IMR-90 (cell line): ENCODE measurements around the gene FGFR4. TPM values are rescaled to one million over a fixed set of nuclear protein-coding genes. Genes with fewer than 3 reads are reported as not detected.

Experiments
- ATAC-seq: fragments of 200-7000 bp; cut with Tn5 transposase; 2 replicates; pipeline ENCODE4 v1.9.1; 2020; ENCODE audit warnings: low read depth, mild to moderate bottlenecking, moderate library complexity
- BruUV-seq: library from RNA; stranded (reverse); fragments of 400-500 nt; replicated peaks from 2 replicates; lab custom pipeline; 2021; lab: Mats Ljungman, UMichigan
- CTCF ChIA-PET: fragments of 300-600 bp; formaldehyde crosslinking; extraction: SDS; loops from one replicate; lab custom pipeline; 2021; ENCODE audit warnings: antibody characterized with exemption; lab: Yijun Ruan, JAX
- POLR2A ChIA-PET: fragments of 300-600 bp; sonication (Branson Sonifier 250); formaldehyde crosslinking; loops from one replicate; lab custom pipeline; 2022; ENCODE audit warnings: antibody characterized with exemption; ENCODE audit not compliant: unreplicated experiment; lab: Charles Lee
- DNase-seq: peaks from one replicate; pipeline ENCODE4 v3.0.0; 2013
- H2AFZ ChIP-seq: replicated peaks from 2 replicates; pipeline ENCODE3; 2013; ENCODE audit warnings: low read length, mild to moderate bottlenecking; ENCODE audit not compliant: poor library complexity
- H2AK5ac ChIP-seq: 2 replicates; pipeline ENCODE4 v1.6.1; 2013; ENCODE audit warnings: low read depth, low read length, inconsistent platforms
- H2AK9ac ChIP-seq: replicated peaks from 2 replicates; pipeline ENCODE3; 2013; ENCODE audit warnings: mild to moderate bottlenecking, low read depth, low read length, moderate library complexity; ENCODE audit not compliant: poor library complexity
- H2BK120ac ChIP-seq: 2 replicates; pipeline ENCODE4 v1.6.1; 2013; ENCODE audit warnings: low read depth, low read length, inconsistent platforms
- H2BK15ac ChIP-seq: 3 replicates; pipeline ENCODE4 v1.6.1; 2013; ENCODE audit warnings: low read depth, low read length, inconsistent platforms
- H2BK20ac ChIP-seq: 2 replicates; pipeline ENCODE4 v1.6.1; 2013; ENCODE audit warnings: low read depth, mild to moderate bottlenecking, inconsistent platforms, low read length, moderate library complexity
- H2BK5ac ChIP-seq: 2 replicates; pipeline ENCODE4 v1.6.1; 2013; ENCODE audit warnings: mild to moderate bottlenecking, low read depth, low read length, inconsistent platforms; ENCODE audit not compliant: poor library complexity, severe bottlenecking
- H3K14ac ChIP-seq: replicated peaks from 2 replicates; pipeline ENCODE4 v1.6.1; 2013; ENCODE audit warnings: low read depth, low read length, inconsistent platforms
- H3K18ac ChIP-seq: 2 replicates; pipeline ENCODE4 v1.6.1; 2013; ENCODE audit warnings: low read depth, low read length, control low read depth
- H3K23ac ChIP-seq: 2 replicates; pipeline ENCODE4 v1.6.1; 2013; ENCODE audit warnings: low read depth, low read length, inconsistent platforms
- H3K27ac ChIP-seq: 2 replicates; pipeline ENCODE4 v1.5.1; 2013; ENCODE audit warnings: mild to moderate bottlenecking, control low read depth, low read length; ENCODE audit not compliant: insufficient read depth
- H3K27me3 ChIP-seq: 2 replicates; pipeline ENCODE4 v1.6.1; 2013; ENCODE audit warnings: low read length; ENCODE audit not compliant: control insufficient read depth, insufficient read depth
- H3K36me3 ChIP-seq: 2 replicates; pipeline ENCODE4 v1.6.1; 2013; ENCODE audit warnings: low read length, mixed read lengths; ENCODE audit not compliant: control insufficient read depth, insufficient read depth
- H3K4ac ChIP-seq: 2 replicates; pipeline ENCODE4 v1.6.1; 2013; ENCODE audit warnings: low read depth, low read length, inconsistent platforms
- H3K4me1 ChIP-seq: 2 replicates; pipeline ENCODE4 v1.6.1; 2013; ENCODE audit warnings: low read length, mixed read lengths; ENCODE audit not compliant: control insufficient read depth, insufficient read depth
- H3K4me2 ChIP-seq: 2 replicates; pipeline ENCODE4 v1.6.1; 2013; ENCODE audit warnings: low read depth, mild to moderate bottlenecking, control low read depth, low read length, moderate library complexity
- H3K4me3 ChIP-seq: 2 replicates; pipeline ENCODE4 v1.5.1; 2013; ENCODE audit warnings: low read depth, mild to moderate bottlenecking, control low read depth, low read length, moderate library complexity; ENCODE audit not compliant: insufficient read depth
- H3K56ac ChIP-seq: 2 replicates; pipeline ENCODE4 v1.6.1; 2013; ENCODE audit warnings: low read length, inconsistent platforms; ENCODE audit not compliant: insufficient read depth; ENCODE audit errors: extremely low read depth
- H3K79me1 ChIP-seq, 2 experiments: 2 replicates each; pipeline ENCODE4 v1.6.1; 2013; ENCODE audit warnings: low read length in 2 of 2, inconsistent platforms in 1 of 2, low read depth in 1 of 2
- H3K9ac ChIP-seq: 2 replicates; pipeline ENCODE4 v1.6.1; 2013; ENCODE audit warnings: low read depth, low read length, control low read depth
- H3K9me1 ChIP-seq: 2 replicates; pipeline ENCODE4 v1.6.1; 2013; ENCODE audit warnings: low read length, inconsistent platforms; ENCODE audit not compliant: insufficient read depth
- H3K9me3 ChIP-seq: 2 replicates; pipeline ENCODE4 v1.6.1; 2013; ENCODE audit warnings: low read length; ENCODE audit not compliant: control insufficient read depth, insufficient read depth
- H4K20me1 ChIP-seq: 2 replicates; pipeline ENCODE4 v1.6.1; 2013; ENCODE audit warnings: low read length, inconsistent platforms; ENCODE audit not compliant: insufficient read depth
- H4K5ac ChIP-seq: 2 replicates; pipeline ENCODE4 v1.6.1; 2013; ENCODE audit warnings: mild to moderate bottlenecking, low read depth, low read length, control low read depth
- H4K8ac ChIP-seq, 2 experiments: 2 replicates each; pipeline ENCODE4 v1.6.1; 2013; ENCODE audit warnings: low read depth in 2 of 2, low read length in 2 of 2, control low read depth in 1 of 2, inconsistent platforms in 1 of 2
- H4K91ac ChIP-seq: 2 replicates; pipeline ENCODE4 v1.6.1; 2013; ENCODE audit warnings: low read depth, low read length, inconsistent platforms; ENCODE audit not compliant: insufficient read depth
- CHD1 ChIP-seq: IDR thresholded peaks from 2 replicates; pipeline ENCODE4 v1.6.1; 2012; ENCODE audit warnings: low read depth, low read length, improper control_type of control experiment
- POLR2A ChIP-seq: IDR thresholded peaks from 2 replicates; pipeline ENCODE4 v1.6.1; 2012; ENCODE audit warnings: mild to moderate bottlenecking, low read depth, low read length
- RCOR1 ChIP-seq: IDR thresholded peaks from 2 replicates; pipeline ENCODE4 v1.6.1; 2012; ENCODE audit warnings: mild to moderate bottlenecking, low read length, improper control_type of control experiment; ENCODE audit not compliant: insufficient replicate concordance
- RFX5 ChIP-seq: IDR thresholded peaks from 2 replicates; pipeline ENCODE4 v1.8.0; 2012; ENCODE audit warnings: low read depth, mild to moderate bottlenecking, low read length, moderate library complexity
- SMC3 ChIP-seq: fragments of 150-350 bp; IDR thresholded peaks from 2 replicates; pipeline ENCODE4 v1.6.1; 2016; ENCODE audit warnings: low read depth, mild to moderate bottlenecking, antibody characterized with exemption, low read length, moderate library complexity
- USF2 ChIP-seq: fragments of 150-350 bp; IDR thresholded peaks from 2 replicates; pipeline ENCODE4 v1.6.1; 2017; ENCODE audit warnings: mild to moderate bottlenecking, antibody characterized with exemption, low read length, low read depth
- WGBS, 2 experiments: methylation state at CpG; one replicate each; pipeline versions ENCODE4 v1.1.5 to v1.1.7; 2013; ENCODE audit warnings: missing lambda C conversion rate in 2 of 2; ENCODE audit not compliant: insufficient read length in 1 of 2; ENCODE audit errors: extremely low coverage in 2 of 2; 5-methylcytosine and 5-hydroxymethylcytosine counted together
- dilution Hi-C: fragments of 300-500 bp; cut with HindIII; formaldehyde crosslinking; loops from one replicate; pipeline ENCODE4 v1.14.3; 2018; ENCODE audit warnings: low sequenced_read_pairs; ENCODE audit not compliant: unreplicated experiment
- in situ Hi-C: fragments of 300-500 bp; cut with MboI; formaldehyde crosslinking; loops from 3 replicates; pipeline ENCODE4 v1.14.3; 2019; ENCODE audit warnings: low sequenced_read_pairs, inconsistent platforms, mixed read lengths
- intact Hi-C: fragments of 100-400 bp; cut with micrococcal nuclease; formaldehyde crosslinking; loops from 2 replicates; pipeline ENCODE4 v1.10.0; 2022
- polyA plus RNA-seq, 3 experiments: library from polyadenylated mRNA; depleted of rRNA; stranded (reverse); fragments of >200 nt; gene quantifications; 2 replicates each; pipeline ENCODE4 v1.2.3, GENCODE V29; 2012; ENCODE audit warnings: low replicate concordance in 1 of 3
- total RNA-seq: library from RNA; depleted of rRNA; stranded (reverse); fragments of >200 nt; gene quantifications from 2 replicates; pipeline ENCODE4 v1.2.3, GENCODE V29; 2012
- TF ChIP-seq, protein P1 (sequence below): fragments of 150-350 bp; IDR thresholded peaks from 2 replicates; pipeline ENCODE4 v1.6.1; 2016; ENCODE audit warnings: low read depth, mild to moderate bottlenecking, low read length, moderate library complexity, borderline replicate concordance

FGFR4 gene
- total and polyA plus RNA-seq, 2 of the 4 experiments (the other 2 are of a cell fraction): 0.90 to 2.4 TPM

GRCh38 chr5:177049285-177049684 lies 37.4 kb upstream of the FGFR4 start:
- H4K20me1 ChIP-seq: no peaks in the 10 kb centered on the region
- H2AK9ac ChIP-seq: peak overlapping the region; percentile 70
- H4K8ac ChIP-seq: no peak overlapping the region
- no peak overlapping the region for H2BK15ac ChIP-seq
- no peak overlapping the region for H3K14ac ChIP-seq
- DNase-seq: no peak
- no peak overlapping the region for H4K5ac ChIP-seq
- H3K4me1 ChIP-seq: no peaks in the 10 kb centered on the region
- H2AK5ac ChIP-seq: no peak overlapping the region
- no peaks in the 10 kb centered on the region for H3K9me1 ChIP-seq
- H3K18ac ChIP-seq: no peak overlapping the region
- H4K91ac ChIP-seq: no peak overlapping the region
- ATAC-seq: no peak
- no peak overlapping the region for H2BK5ac ChIP-seq
- H3K4me3 ChIP-seq: no peak overlapping the region
- H3K79me1 ChIP-seq: no peaks in the 10 kb centered on the region; a peak in 1 of 4 replicates
- WGBS, 2 experiments: 98% methylated on average over 5 of the region's 5 CpGs; no CpG with 5 or more reads in 1 of the 2 experiments
- H2AFZ ChIP-seq: no peak overlapping the region
- peaks cover 32% of the 10 kb centered on the region for H3K36me3 ChIP-seq
- no peaks in the 10 kb centered on the region for H3K27me3 ChIP-seq
- in situ Hi-C loops: no loop called here
- H3K9ac ChIP-seq: no peak overlapping the region
- intact Hi-C loops: no loop called here
- BruUV-seq: no TSS peak
- no peak overlapping the region for H3K4ac ChIP-seq
- H2BK20ac ChIP-seq: no peak overlapping the region
- dilution Hi-C loops: no loop called here
- ChIA-PET POLR2A (no interaction called here), CTCF (no interaction called here)
- no peak overlapping the region for H2BK120ac ChIP-seq
- H3K4me2 ChIP-seq: no peak overlapping the region
- TF ChIP-seq POLR2A (no peak), RCOR1 (no peak), SMC3 (no peak), CHD1 (no peak), RFX5 (no peak), USF2 (no peak)
- TF ChIP-seq, protein P1, sequence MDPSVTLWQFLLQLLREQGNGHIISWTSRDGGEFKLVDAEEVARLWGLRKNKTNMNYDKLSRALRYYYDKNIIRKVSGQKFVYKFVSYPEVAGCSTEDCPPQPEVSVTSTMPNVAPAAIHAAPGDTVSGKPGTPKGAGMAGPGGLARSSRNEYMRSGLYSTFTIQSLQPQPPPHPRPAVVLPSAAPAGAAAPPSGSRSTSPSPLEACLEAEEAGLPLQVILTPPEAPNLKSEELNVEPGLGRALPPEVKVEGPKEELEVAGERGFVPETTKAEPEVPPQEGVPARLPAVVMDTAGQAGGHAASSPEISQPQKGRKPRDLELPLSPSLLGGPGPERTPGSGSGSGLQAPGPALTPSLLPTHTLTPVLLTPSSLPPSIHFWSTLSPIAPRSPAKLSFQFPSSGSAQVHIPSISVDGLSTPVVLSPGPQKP: no peak
- no peak overlapping the region for H3K27ac ChIP-seq
- no peak overlapping the region for H3K23ac ChIP-seq
- H3K9me3 ChIP-seq: no peaks in the 10 kb centered on the region
- no peak overlapping the region for H3K56ac ChIP-seq
